Body of pancreas (tissue), 4 donors: ENCODE results near the gene SNX25. TPM values are rescaled to one million over a fixed set of nuclear protein-coding genes. Genes with fewer than 3 reads are reported as not detected.

Experiments
- ATAC-seq: fragments of 150-250 bp; one replicate; pipeline ENCODE4 v1.9.1; 2016
- DNase-seq, 4 donors: peaks; one replicate each; pipeline ENCODE4 v3.0.0-alpha.2; 2019
- H3K27ac ChIP-seq, 4 donors: fragments of 200-600 bp; sonication (generic); 1 replicate in 3 of 4; 2 replicates in 1 of 4; pipeline versions ENCODE4 v1.5.1 to v1.6.1; 2016 to 2019; ENCODE audit warnings: mild to moderate bottlenecking in 1 of 4, mixed read lengths in 1 of 4, moderate library complexity in 1 of 4
- H3K27me3 ChIP-seq, 2 donors: fragments of 200-600 bp; sonication (generic); one replicate each; pipeline ENCODE4 v1.6.0; 2016; ENCODE audit warnings: mild to moderate bottlenecking in 1 of 2
- H3K36me3 ChIP-seq, 2 donors: fragments of 200-600 bp; sonication (generic); replicated peaks in 1 of 2; 2 replicates each; pipeline ENCODE4 v1.5.1; 2016; ENCODE audit warnings: low read depth in 2 of 2; ENCODE audit not compliant: insufficient read depth in 1 of 2
- H3K4me1 ChIP-seq: fragments of 200-600 bp; sonication (generic); one replicate; pipeline ENCODE4 v1.6.0; 2016
- H3K4me3 ChIP-seq, 2 donors: fragments of 200-600 bp; sonication (generic); 1 replicate in 1 of 2; 2 replicates in 1 of 2; pipeline ENCODE4 v1.5.1; 2016 to 2019
- H3K9me3 ChIP-seq, 3 donors: fragments of 200-600 bp; sonication (generic); 1 replicate in 2 of 3; 2 replicates in 1 of 3; pipeline ENCODE4 v1.5.1; 2016
- POLR2A ChIP-seq, 3 donors: fragments of 450-650 bp; IDR thresholded peaks; one replicate each; pipeline ENCODE4 v1.6.1; 2016; ENCODE audit warnings: antibody characterized with exemption in 3 of 3, mild to moderate bottlenecking in 2 of 3
- WGBS, 2 donors: methylation state at CpG; one replicate each; pipeline ENCODE4 v1.1.5; 2017; 5-methylcytosine and 5-hydroxymethylcytosine counted together
- intact Hi-C: fragments of 100-400 bp; cut with DNase I; formaldehyde crosslinking; loops from one replicate; pipeline ENCODE4 v1.15.1; 2023
- total RNA-seq, 2 donors: library from RNA; depleted of rRNA; stranded (reverse); fragments of >200 nt; gene quantifications; one replicate each; pipeline ENCODE4 v1.1.0, GENCODE V29; 2016
- TF ChIP-seq, protein P1 (sequence below), 7 experiments: fragments of 450-650 bp in 4 of 7; fragments of 200-600 bp in 3 of 7; sonication (generic) in 3 of 7; IDR thresholded peaks; one replicate each; pipeline ENCODE4 v1.5.1; 2016 to 2019; ENCODE audit warnings: antibody characterized with exemption in 7 of 7

SNX25 gene
- total RNA-seq, 2 donors from 2014 or later = 16.6 to 25.7 TPM

DNA sequence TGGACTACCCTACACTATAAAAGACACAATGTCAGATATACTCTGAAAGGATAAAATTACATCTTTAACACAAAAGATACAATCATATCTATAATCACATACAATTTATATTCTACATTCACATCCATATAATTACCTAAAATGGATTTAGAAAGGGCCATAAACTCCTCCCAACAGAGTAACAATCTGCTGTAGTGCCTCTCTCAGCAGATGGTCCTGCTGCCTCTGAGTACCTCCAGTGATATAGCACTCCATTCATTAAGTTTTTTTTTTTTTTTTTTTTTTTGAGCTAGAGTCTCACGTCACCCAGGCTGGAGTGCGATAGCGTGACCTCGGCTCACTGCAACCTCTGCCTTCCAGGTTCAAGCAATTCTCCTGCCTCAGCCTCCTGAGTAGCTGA lies 194.6 kb downstream of the SNX25 start:
- no peak for TF ChIP-seq POLR2A (IDR thresholded peaks at IDR 0.05)
- TF ChIP-seq, protein P1, sequence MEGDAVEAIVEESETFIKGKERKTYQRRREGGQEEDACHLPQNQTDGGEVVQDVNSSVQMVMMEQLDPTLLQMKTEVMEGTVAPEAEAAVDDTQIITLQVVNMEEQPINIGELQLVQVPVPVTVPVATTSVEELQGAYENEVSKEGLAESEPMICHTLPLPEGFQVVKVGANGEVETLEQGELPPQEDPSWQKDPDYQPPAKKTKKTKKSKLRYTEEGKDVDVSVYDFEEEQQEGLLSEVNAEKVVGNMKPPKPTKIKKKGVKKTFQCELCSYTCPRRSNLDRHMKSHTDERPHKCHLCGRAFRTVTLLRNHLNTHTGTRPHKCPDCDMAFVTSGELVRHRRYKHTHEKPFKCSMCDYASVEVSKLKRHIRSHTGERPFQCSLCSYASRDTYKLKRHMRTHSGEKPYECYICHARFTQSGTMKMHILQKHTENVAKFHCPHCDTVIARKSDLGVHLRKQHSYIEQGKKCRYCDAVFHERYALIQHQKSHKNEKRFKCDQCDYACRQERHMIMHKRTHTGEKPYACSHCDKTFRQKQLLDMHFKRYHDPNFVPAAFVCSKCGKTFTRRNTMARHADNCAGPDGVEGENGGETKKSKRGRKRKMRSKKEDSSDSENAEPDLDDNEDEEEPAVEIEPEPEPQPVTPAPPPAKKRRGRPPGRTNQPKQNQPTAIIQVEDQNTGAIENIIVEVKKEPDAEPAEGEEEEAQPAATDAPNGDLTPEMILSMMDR (IDR thresholded peaks at IDR 0.05) = no peak
- Histone ChIP-seq H3K4me3 (no peak overlapping the region), H3K27me3 (no peaks in the 10 kb centered on the region), H3K36me3 (peaks cover 0 to 7% of the 10 kb centered on the region in 2 donors), H3K27ac (no peak overlapping the region), H3K4me1 (peaks cover 34% of the 10 kb centered on the region), H3K9me3 (no peaks in the 10 kb centered on the region)
- 94 to 95% methylated on average over 4 of the region's 4 CpGs for WGBS, 2 donors
- DNase-seq (no peak), ATAC-seq (no peak)
- intact Hi-C loops = no loop called here

DNA sequence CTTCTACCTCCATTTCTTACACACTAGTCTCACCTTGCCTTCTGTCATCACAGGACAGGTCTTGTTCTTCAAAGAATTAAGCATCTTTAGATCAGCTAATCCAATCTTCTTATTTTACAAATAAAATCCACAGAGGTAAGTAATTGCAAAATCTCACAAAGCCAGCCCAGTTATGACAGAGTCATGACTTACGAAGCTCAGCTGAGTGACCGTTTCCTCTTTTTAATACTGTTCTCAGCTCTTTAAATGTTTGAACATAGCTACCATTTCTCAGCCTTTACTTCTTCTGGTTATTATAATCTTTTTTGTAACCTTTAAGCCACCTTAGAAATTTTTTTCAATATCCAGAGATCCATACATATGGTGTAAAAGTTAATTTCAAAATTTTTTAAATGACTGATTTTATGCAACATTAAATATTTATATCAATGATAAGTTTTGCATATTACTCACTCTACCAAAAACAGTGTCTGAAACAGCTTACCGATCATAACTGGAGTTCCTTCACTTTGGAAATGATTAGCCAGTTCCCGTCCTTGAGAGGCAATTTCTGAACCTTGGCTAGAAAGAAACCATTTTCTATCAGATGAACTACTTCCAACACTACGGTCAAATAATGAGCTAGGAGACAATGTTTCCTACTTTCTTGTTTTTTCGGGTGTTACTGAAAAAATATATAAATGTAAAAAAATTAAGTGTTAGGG lies 196.1 kb downstream of the SNX25 start:
- WGBS, 2 donors = 46 to 49% methylated on average over 6 of the region's 6 CpGs
- Histone ChIP-seq H3K9me3 (no peaks in the 10 kb centered on the region), H3K27ac (peak overlapping the region in 3 of 4 donors; percentile 34 to 75 (median 51)), H3K4me1 (peaks cover 31% of the 10 kb centered on the region), H3K36me3 (peaks cover 0 to 4% of the 10 kb centered on the region in 2 donors), H3K4me3 (no peak overlapping the region), H3K27me3 (no peaks in the 10 kb centered on the region)
- TF ChIP-seq, protein P1 (IDR thresholded peaks at IDR 0.05) = no peak
- no peak for TF ChIP-seq POLR2A (IDR thresholded peaks at IDR 0.05)
- ATAC-seq (peak; percentile 66), DNase-seq (no peak)
- intact Hi-C loops = no loop called here

DNA sequence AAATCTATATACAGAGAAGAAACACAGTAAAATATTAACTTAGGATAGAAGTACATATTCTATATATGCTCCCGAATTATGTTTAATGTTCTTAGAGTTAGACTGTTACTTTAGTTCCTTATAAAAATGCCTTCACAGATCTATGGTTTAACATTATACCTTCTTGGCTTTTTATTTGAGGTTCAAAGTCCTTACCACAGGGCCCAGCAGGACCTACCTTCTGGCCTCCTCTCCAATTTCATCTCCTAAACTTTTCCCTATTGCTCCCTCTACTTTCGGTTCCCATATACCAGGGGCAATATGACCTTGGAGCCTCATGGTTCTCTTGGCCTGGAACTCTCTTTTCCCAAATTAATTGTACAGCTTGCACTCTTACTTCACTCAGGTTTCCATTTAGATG lies 199.0 kb downstream of the SNX25 start:
- Histone ChIP-seq H3K36me3 (peaks cover 0 to 4% of the 10 kb centered on the region in 2 donors), H3K27me3 (no peaks in the 10 kb centered on the region), H3K9me3 (no peaks in the 10 kb centered on the region), H3K4me1 (peaks cover 21% of the 10 kb centered on the region), H3K27ac (no peak overlapping the region), H3K4me3 (no peak overlapping the region)
- ATAC-seq (no peak), DNase-seq (no peak)
- WGBS, 2 donors = 96 to 99% methylated on average over 2 of the region's 2 CpGs
- no peak for TF ChIP-seq POLR2A (IDR thresholded peaks at IDR 0.05)
- TF ChIP-seq, protein P1 (IDR thresholded peaks at IDR 0.05) = no peak
- intact Hi-C loops = no loop called here

DNA sequence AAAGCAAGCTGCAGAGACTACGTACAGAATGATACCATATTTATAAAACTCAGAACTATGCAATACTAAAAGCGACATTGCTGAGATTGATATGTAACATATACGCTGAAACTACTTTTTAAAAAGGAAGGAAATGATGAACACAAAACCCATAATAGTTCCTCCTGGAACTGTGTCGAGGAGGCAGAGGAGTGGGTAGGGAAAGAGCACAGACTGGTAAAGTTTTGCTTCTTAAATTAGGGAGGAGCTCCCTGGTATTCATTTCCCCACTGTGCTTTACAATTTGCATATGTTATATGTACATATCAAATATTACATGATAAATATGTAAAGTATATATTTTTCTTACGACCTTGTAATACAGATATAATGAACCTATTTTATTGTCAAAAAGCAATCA lies 202.5 kb downstream of the SNX25 start:
- H3K4me1 ChIP-seq = peaks cover 3% of the 10 kb centered on the region
- 78 to 83% methylated on average over 5 of the region's 5 CpGs for WGBS, 2 donors
- intact Hi-C loops = no loop called here
- DNase-seq (no peak), ATAC-seq (no peak)
- H3K27ac ChIP-seq = no peak overlapping the region
- TF ChIP-seq POLR2A (IDR thresholded peaks at IDR 0.05) = no peak
- TF ChIP-seq, protein P1 (IDR thresholded peaks at IDR 0.05) = no peak
- H3K36me3 ChIP-seq = peaks cover 0 to 7% of the 10 kb centered on the region in 2 donors
- no peaks in the 10 kb centered on the region for H3K27me3 ChIP-seq
- H3K4me3 ChIP-seq = no peak overlapping the region
- H3K9me3 ChIP-seq = no peaks in the 10 kb centered on the region

DNA sequence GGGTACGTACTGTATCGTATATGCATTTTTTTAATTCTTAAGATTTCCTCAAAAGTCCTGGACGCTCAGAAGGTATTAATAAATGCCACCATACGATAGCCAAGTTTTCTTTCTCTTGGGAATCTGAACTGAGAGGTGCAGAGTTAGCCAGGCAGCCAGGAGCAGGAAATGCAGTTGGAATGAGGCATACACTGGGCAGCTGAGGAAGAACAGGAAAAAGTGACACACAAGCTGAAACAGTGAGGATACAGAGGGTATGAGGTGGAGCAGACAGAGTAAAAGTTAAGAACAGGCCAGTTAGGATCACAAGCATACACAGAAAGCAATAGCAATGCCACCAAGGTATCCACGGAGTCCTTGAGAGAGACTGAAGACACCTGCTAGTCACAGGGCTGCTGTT lies 203.0 kb downstream of the SNX25 start:
- ATAC-seq (no peak), DNase-seq (no peak)
- no peak overlapping the region for H3K27ac ChIP-seq
- peaks cover 0 to 7% of the 10 kb centered on the region in 2 donors for H3K36me3 ChIP-seq
- 86 to 95% methylated on average over 5 of the region's 5 CpGs for WGBS, 2 donors
- H3K27me3 ChIP-seq = no peaks in the 10 kb centered on the region
- intact Hi-C loops = no loop called here
- no peaks in the 10 kb centered on the region for H3K9me3 ChIP-seq
- H3K4me1 ChIP-seq = peaks cover 3% of the 10 kb centered on the region
- no peak overlapping the region for H3K4me3 ChIP-seq
- no peak for TF ChIP-seq POLR2A (IDR thresholded peaks at IDR 0.05)
- TF ChIP-seq, protein P1 (IDR thresholded peaks at IDR 0.05) = no peak
